Measurements from ENCODE around the gene ZNF516. TPM values are rescaled to one million over a fixed set of nuclear protein-coding genes. Genes with fewer than 3 reads are reported as not detected.

The ZNF516 gene
- total and polyA plus RNA-seq, 2 of the 4 experiments (the other 2 are of a cell fraction): 7.9 to 16.9 TPM

DNA sequence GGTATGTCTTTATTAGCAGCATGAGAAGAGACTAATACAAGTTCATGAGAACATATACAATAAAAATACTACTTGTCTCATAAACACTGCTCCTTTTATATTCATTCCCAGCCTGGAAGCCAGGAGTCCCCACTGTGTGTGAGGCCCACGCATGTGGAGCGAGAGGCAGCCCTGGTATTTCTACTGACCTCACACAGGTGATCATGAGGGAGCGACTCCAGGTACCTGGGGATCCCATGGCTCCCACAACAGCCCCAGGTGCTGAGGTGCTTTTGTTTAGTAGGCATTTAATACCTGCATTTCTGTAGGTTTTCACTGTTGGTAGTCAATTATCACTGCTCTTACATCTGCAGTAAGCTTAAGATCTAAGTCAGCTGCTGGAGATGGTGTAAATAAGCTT is 75.2 kb downstream of the ZNF516 start:
- ATAC-seq (ENCODE audit: low read depth) (no peak), DNase-seq (no peak)
- H2AK5ac ChIP-seq (ENCODE audit: low read depth, low read length): no peak overlapping the region
- H2AFZ ChIP-seq (replicated peaks; ENCODE audit: low read length, poor library complexity): no peak overlapping the region
- H4K8ac ChIP-seq (ENCODE audit: low read depth in 2 of 2, low read length in 2 of 2): no peak overlapping the region
- H3K36me3 ChIP-seq (ENCODE audit: control insufficient read depth, insufficient read depth, low read length): peaks cover 5% of the 10 kb centered on the region
- no peaks in the 10 kb centered on the region for H3K27me3 ChIP-seq (ENCODE audit: control insufficient read depth, insufficient read depth, low read length)
- H3K18ac ChIP-seq (ENCODE audit: low read depth, low read length): no peak overlapping the region
- no peak overlapping the region for H2BK20ac ChIP-seq (ENCODE audit: low read depth, low read length)
- no peak overlapping the region for H2AK9ac ChIP-seq (replicated peaks; ENCODE audit: low read depth, low read length, poor library complexity)
- TF ChIP-seq RAD21 (IDR thresholded peaks at IDR 0.05; ENCODE audit: low read length) (no peak), NFE2L2 (IDR thresholded peaks at IDR 0.05; ENCODE audit: low read depth, low read length) (no peak), BHLHE40 (IDR thresholded peaks at IDR 0.05; ENCODE audit: low read depth, low read length) (no peak), SMC3 (IDR thresholded peaks at IDR 0.05; ENCODE audit: low read depth, low read length) (no peak), MAFK (IDR thresholded peaks at IDR 0.05; ENCODE audit: low read depth, low read length) (no peak), MXI1 (IDR thresholded peaks at IDR 0.05; ENCODE audit: borderline replicate concordance, low read depth, low read length) (no peak), POLR2A (IDR thresholded peaks at IDR 0.05; ENCODE audit: low read depth, low read length) (no peak), CHD1 (IDR thresholded peaks at IDR 0.05; ENCODE audit: low read depth, low read length) (no peak), MAZ (IDR thresholded peaks at IDR 0.05; ENCODE audit: borderline replicate concordance, low read depth, low read length) (no peak), USF2 (IDR thresholded peaks at IDR 0.05; ENCODE audit: low read depth, low read length) (no peak), RCOR1 (IDR thresholded peaks at IDR 0.05; ENCODE audit: insufficient replicate concordance, low read length) (no peak), RFX5 (IDR thresholded peaks at IDR 0.05; ENCODE audit: low read depth, low read length) (no peak), CEBPB (IDR thresholded peaks at IDR 0.05; ENCODE audit: low read depth, low read length) (no peak), FOS (IDR thresholded peaks at IDR 0.05; ENCODE audit: low read depth, low read length) (no peak)
- TF ChIP-seq, protein P1, sequence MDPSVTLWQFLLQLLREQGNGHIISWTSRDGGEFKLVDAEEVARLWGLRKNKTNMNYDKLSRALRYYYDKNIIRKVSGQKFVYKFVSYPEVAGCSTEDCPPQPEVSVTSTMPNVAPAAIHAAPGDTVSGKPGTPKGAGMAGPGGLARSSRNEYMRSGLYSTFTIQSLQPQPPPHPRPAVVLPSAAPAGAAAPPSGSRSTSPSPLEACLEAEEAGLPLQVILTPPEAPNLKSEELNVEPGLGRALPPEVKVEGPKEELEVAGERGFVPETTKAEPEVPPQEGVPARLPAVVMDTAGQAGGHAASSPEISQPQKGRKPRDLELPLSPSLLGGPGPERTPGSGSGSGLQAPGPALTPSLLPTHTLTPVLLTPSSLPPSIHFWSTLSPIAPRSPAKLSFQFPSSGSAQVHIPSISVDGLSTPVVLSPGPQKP (IDR thresholded peaks at IDR 0.05; ENCODE audit: borderline replicate concordance, low read depth, low read length): no peak
- TF ChIP-seq, protein P2, sequence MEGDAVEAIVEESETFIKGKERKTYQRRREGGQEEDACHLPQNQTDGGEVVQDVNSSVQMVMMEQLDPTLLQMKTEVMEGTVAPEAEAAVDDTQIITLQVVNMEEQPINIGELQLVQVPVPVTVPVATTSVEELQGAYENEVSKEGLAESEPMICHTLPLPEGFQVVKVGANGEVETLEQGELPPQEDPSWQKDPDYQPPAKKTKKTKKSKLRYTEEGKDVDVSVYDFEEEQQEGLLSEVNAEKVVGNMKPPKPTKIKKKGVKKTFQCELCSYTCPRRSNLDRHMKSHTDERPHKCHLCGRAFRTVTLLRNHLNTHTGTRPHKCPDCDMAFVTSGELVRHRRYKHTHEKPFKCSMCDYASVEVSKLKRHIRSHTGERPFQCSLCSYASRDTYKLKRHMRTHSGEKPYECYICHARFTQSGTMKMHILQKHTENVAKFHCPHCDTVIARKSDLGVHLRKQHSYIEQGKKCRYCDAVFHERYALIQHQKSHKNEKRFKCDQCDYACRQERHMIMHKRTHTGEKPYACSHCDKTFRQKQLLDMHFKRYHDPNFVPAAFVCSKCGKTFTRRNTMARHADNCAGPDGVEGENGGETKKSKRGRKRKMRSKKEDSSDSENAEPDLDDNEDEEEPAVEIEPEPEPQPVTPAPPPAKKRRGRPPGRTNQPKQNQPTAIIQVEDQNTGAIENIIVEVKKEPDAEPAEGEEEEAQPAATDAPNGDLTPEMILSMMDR (conservative IDR thresholded peaks at IDR 0.05; ENCODE audit: low read depth, low read length): no peak
- no peak overlapping the region for H3K4me2 ChIP-seq (ENCODE audit: low read depth, low read length)
- H3K23ac ChIP-seq (ENCODE audit: low read depth, low read length): no peak overlapping the region
- H3K56ac ChIP-seq (ENCODE audit: extremely low read depth, insufficient read depth, low read length): no peak overlapping the region
- H3K14ac ChIP-seq (replicated peaks; ENCODE audit: low read depth, low read length): no peak overlapping the region
- H3K9me1 ChIP-seq (ENCODE audit: insufficient read depth, low read length): peaks cover 20% of the 10 kb centered on the region
- in situ Hi-C loops (cut with MboI; ENCODE audit: low sequenced_read_pairs) (no loop called here), dilution Hi-C loops (cut with HindIII; ENCODE audit: low sequenced_read_pairs, unreplicated experiment) (no loop called here), intact Hi-C loops (cut with micrococcal nuclease) (loop anchor here (5.0 kb wide), 1 partner anchor 32 kb away; no protein-coding TSS in a partner anchor)
- no CpG with 5 or more reads among the region's 3 CpGs for WGBS, 2 experiments (ENCODE audit: extremely low coverage in 2 of 2, insufficient read length in 1 of 2)
- no peak overlapping the region for H4K5ac ChIP-seq (ENCODE audit: low read depth, low read length)
- no peak overlapping the region for H3K4me3 ChIP-seq (ENCODE audit: insufficient read depth, low read depth, low read length)
- H4K91ac ChIP-seq (ENCODE audit: insufficient read depth, low read depth, low read length): no peak overlapping the region
- no peak overlapping the region for H3K4ac ChIP-seq (ENCODE audit: low read depth, low read length)
- POLR2A ChIA-PET (ENCODE audit: unreplicated experiment): no interaction called here
- no peak overlapping the region for H3K27ac ChIP-seq (ENCODE audit: insufficient read depth, low read length)
- H3K4me1 ChIP-seq (ENCODE audit: control insufficient read depth, insufficient read depth, low read length): peaks cover 15% of the 10 kb centered on the region
- H3K9me3 ChIP-seq (ENCODE audit: control insufficient read depth, insufficient read depth, low read length): no peaks in the 10 kb centered on the region
- BruUV-seq (replicated peaks): no TSS peak
- H2BK15ac ChIP-seq (ENCODE audit: low read depth, low read length): no peak overlapping the region
- CTCF ChIA-PET: no interaction called here
- H3K9ac ChIP-seq (ENCODE audit: low read depth, low read length): no peak overlapping the region
- H4K20me1 ChIP-seq (ENCODE audit: insufficient read depth, low read length): peaks cover 78% of the 10 kb centered on the region
- no peak overlapping the region for H2BK5ac ChIP-seq (ENCODE audit: low read depth, low read length, poor library complexity, severe bottlenecking)
- H3K79me1 ChIP-seq (ENCODE audit: low read depth in 1 of 2, low read length in 2 of 2): peaks cover 24 to 77% of the 10 kb centered on the region in 2 experiments
- H2BK120ac ChIP-seq (ENCODE audit: low read depth, low read length): no peak overlapping the region
